MM.1S (cell line): Measurements from ENCODE around the gene LRRC8B.

Experiments
- DNase-seq: peaks from one replicate; pipeline ENCODE4 v3.0.0-alpha.2; 2015
- H2AFZ ChIP-seq: fragments of 300-600 bp; sonication (generic); 2 replicates; pipeline ENCODE4 v1.6.0; 2016; ENCODE audit warnings: antibody characterized with exemption, low read length
- H3F3A ChIP-seq: fragments of 300-600 bp; sonication (generic); 2 replicates; pipeline ENCODE4 v1.6.1; 2016; ENCODE audit warnings: mild to moderate bottlenecking, antibody characterized with exemption, low read length, moderate library complexity, mixed read lengths; ENCODE audit not compliant: insufficient read depth
- H3K27ac ChIP-seq: fragments of 300-600 bp; sonication (generic); 2 replicates; pipeline ENCODE4 v1.5.1; 2016; ENCODE audit warnings: mild to moderate bottlenecking, low read length
- H3K27me3 ChIP-seq: fragments of 300-600 bp; sonication (generic); replicated peaks from 2 replicates; pipeline ENCODE4 v1.6.0; 2016; ENCODE audit warnings: low read length; ENCODE audit not compliant: insufficient read depth
- H3K36me3 ChIP-seq: fragments of 300-600 bp; sonication (generic); replicated peaks from 2 replicates; pipeline ENCODE4 v1.6.1; 2016; ENCODE audit warnings: mild to moderate bottlenecking, low read length, mixed read lengths; ENCODE audit not compliant: insufficient read depth
- H3K4me1 ChIP-seq: fragments of 300-600 bp; sonication (generic); 2 replicates; pipeline ENCODE4 v1.6.1; 2016; ENCODE audit warnings: low read length, mixed read lengths
- H3K4me2 ChIP-seq: fragments of 300-600 bp; sonication (generic); 2 replicates; pipeline ENCODE4 v1.6.0; 2016; ENCODE audit warnings: low read depth, low read length
- H3K4me3 ChIP-seq: fragments of 300-600 bp; sonication (generic); 2 replicates; pipeline ENCODE4 v1.5.1; 2016; ENCODE audit warnings: low read length, mixed read lengths
- H3K79me2 ChIP-seq: fragments of 300-600 bp; sonication (generic); 2 replicates; pipeline ENCODE4 v1.6.1; 2016; ENCODE audit warnings: mixed run types, low read length, mixed read lengths
- H3K9ac ChIP-seq: fragments of 300-600 bp; sonication (generic); 2 replicates; pipeline ENCODE4 v1.6.1; 2016; ENCODE audit warnings: low read length, mixed read lengths
- H3K9me2 ChIP-seq: fragments of 300-600 bp; sonication (generic); replicated peaks from 2 replicates; pipeline ENCODE4 v1.6.1; 2016; ENCODE audit warnings: mild to moderate bottlenecking, low read length, mixed read lengths; ENCODE audit not compliant: insufficient read depth
- H3K9me3 ChIP-seq: fragments of 300-600 bp; sonication (generic); replicated peaks from 2 replicates; pipeline ENCODE4 v1.6.1; 2016; ENCODE audit warnings: mild to moderate bottlenecking, low read length, mixed read lengths; ENCODE audit not compliant: insufficient read depth
- H4K20me1 ChIP-seq: fragments of 300-600 bp; sonication (generic); 2 replicates; pipeline ENCODE4 v1.6.1; 2016; ENCODE audit warnings: mild to moderate bottlenecking, low read length, moderate library complexity, mixed read lengths; ENCODE audit not compliant: insufficient read depth
- EZH2 ChIP-seq: fragments of 300-600 bp; sonication (generic); optimal IDR thresholded peaks from 2 replicates; pipeline ENCODE3; 2017; ENCODE audit warnings: low read depth, mild to moderate bottlenecking, antibody characterized with exemption, low read length, mixed read lengths
- EZH2phosphoT487 ChIP-seq: fragments of 300-600 bp; sonication (generic); IDR thresholded peaks from 2 replicates; pipeline ENCODE4 v1.6.1; 2018; ENCODE audit warnings: antibody characterized with exemption, low read length
- TF ChIP-seq, protein P1 (sequence below): fragments of 300-600 bp; sonication (generic); IDR thresholded peaks from 2 replicates; pipeline ENCODE4 v1.5.1; 2016; ENCODE audit warnings: antibody characterized with exemption, low read length, mixed read lengths

LRRC8B gene

DNA sequence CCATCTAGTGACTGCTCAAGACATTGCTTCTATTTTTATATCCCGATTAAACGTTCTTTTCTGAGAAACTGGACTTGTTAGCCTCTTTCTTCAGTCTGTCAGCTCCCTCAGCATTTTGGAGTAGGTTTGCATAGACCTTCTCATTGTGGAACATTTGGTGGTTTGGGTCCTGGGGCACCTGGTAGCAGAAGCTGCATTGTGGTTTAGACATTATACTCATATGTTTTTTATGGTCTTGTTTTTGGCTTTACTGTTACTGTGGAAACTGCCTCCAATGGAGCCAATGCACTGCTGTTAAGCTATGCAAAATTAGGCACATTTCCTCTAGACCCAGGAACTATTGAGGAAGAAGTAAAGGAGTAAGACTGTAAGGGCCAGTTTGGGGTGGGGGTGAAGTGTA, 36.7 kb upstream of the LRRC8B start:
- Histone ChIP-seq H3K4me3 (no peak overlapping the region), H3K9ac (no peak overlapping the region), H4K20me1 (no peaks in the 10 kb centered on the region), H2AFZ (no peak overlapping the region), H3K27me3 (no peaks in the 10 kb centered on the region), H3K27ac (no peak overlapping the region; the same call in 1 of the 2 replicates), H3F3A (no peaks in the 10 kb centered on the region), H3K9me2 (no peaks in the 10 kb centered on the region), H3K79me2 (no peaks in the 10 kb centered on the region), H3K4me1 (0 out of 2 replicates have a peak, but pooled peaks cover 4% of the 10 kb centered on the region), H3K9me3 (no peaks in the 10 kb centered on the region), H3K36me3 (no peaks in the 10 kb centered on the region), H3K4me2 (no peak overlapping the region)
- peak; percentile 29 for DNase-seq
- TF ChIP-seq EZH2phosphoT487, result no peak
- TF ChIP-seq EZH2, result no peak
- TF ChIP-seq, protein P1, sequence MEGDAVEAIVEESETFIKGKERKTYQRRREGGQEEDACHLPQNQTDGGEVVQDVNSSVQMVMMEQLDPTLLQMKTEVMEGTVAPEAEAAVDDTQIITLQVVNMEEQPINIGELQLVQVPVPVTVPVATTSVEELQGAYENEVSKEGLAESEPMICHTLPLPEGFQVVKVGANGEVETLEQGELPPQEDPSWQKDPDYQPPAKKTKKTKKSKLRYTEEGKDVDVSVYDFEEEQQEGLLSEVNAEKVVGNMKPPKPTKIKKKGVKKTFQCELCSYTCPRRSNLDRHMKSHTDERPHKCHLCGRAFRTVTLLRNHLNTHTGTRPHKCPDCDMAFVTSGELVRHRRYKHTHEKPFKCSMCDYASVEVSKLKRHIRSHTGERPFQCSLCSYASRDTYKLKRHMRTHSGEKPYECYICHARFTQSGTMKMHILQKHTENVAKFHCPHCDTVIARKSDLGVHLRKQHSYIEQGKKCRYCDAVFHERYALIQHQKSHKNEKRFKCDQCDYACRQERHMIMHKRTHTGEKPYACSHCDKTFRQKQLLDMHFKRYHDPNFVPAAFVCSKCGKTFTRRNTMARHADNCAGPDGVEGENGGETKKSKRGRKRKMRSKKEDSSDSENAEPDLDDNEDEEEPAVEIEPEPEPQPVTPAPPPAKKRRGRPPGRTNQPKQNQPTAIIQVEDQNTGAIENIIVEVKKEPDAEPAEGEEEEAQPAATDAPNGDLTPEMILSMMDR, result no peak

DNA sequence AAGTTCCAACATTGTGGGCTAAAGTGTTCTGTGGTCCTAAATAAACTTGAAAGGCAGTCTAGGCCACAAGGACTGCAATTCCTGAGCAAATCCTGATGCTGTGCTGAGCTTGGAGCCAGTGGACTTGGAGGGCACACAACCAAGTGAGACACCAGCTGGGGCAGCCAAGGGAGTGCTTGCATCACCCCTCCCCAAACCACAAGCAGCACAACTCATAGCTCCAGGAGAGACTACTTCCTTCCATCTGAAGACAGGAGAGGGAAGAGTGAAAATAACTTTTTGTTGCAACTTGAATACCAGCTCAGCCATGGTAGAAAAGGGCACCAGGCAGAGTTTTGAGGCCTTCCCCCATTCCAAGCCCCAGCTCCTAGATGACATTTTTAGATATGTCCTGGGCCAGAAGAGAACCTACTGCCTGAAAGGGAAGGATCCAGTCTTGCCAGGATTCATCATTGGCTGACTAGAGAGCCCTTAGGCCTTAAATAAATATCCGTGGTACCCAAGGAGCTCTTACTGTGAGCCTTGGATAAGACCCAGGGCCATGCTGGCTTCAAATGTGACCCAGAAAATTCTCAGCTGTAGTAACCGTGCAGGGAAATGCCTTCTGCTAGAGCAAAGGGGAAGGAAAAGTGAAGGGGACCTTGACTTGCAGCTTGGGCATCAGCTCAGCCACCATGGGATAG, 35.4 kb upstream of the LRRC8B start:
- H3K9ac ChIP-seq, result no peak overlapping the region
- no peaks in the 10 kb centered on the region for H3K36me3 ChIP-seq
- H3K79me2 ChIP-seq, result no peaks in the 10 kb centered on the region
- H3K4me2 ChIP-seq, result no peak overlapping the region
- no peaks in the 10 kb centered on the region for H3K9me2 ChIP-seq
- no peaks in the 10 kb centered on the region for H3K27me3 ChIP-seq
- H4K20me1 ChIP-seq, result no peaks in the 10 kb centered on the region
- no peak overlapping the region for H3K27ac ChIP-seq
- no peak for DNase-seq
- no peak overlapping the region for H3K4me3 ChIP-seq
- TF ChIP-seq, protein P1, result no peak
- TF ChIP-seq EZH2phosphoT487 (no peak), EZH2 (no peak)
- H3K9me3 ChIP-seq, result no peaks in the 10 kb centered on the region
- no peaks in the 10 kb centered on the region for H3F3A ChIP-seq
- H2AFZ ChIP-seq, result no peak overlapping the region
- H3K4me1 ChIP-seq, result 0 out of 2 replicates have a peak, but pooled peaks cover 4% of the 10 kb centered on the region

DNA sequence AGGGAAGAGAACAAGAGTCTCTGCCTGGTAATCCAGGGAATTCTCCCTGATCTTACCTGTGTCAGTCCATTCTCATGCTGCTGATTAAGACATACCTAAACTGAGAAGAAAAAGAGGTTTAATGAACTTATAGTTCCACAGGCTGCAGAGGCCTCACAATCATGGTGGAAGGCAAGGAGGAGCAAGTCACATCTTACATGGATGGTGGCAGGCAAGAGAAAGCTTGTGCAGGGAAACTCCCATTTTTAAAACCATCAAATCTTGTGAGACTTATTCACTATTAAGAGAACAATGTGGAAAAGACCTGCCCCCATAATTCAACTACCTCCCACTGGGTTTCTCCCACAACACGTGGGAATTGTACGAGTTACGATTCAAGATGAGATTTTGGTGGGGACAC, 34.2 kb upstream of the LRRC8B start:
- Histone ChIP-seq H2AFZ (no peak overlapping the region), H3K9me3 (no peaks in the 10 kb centered on the region), H3F3A (no peaks in the 10 kb centered on the region), H3K9ac (no peak overlapping the region), H3K4me1 (0 out of 2 replicates have a peak, but pooled peaks cover 4% of the 10 kb centered on the region), H3K79me2 (no peaks in the 10 kb centered on the region), H3K27me3 (no peaks in the 10 kb centered on the region), H3K27ac (no peak overlapping the region), H3K4me2 (no peak overlapping the region), H3K4me3 (no peak overlapping the region), H3K36me3 (no peaks in the 10 kb centered on the region), H4K20me1 (no peaks in the 10 kb centered on the region), H3K9me2 (no peaks in the 10 kb centered on the region)
- no peak for DNase-seq
- TF ChIP-seq, protein P1, result no peak
- TF ChIP-seq EZH2phosphoT487 (no peak), EZH2 (no peak)
